ENCODE measurements around the gene PML. TPM values are rescaled to one million over a fixed set of nuclear protein-coding genes. Genes with fewer than 3 reads are reported as not detected.

PML gene
- total and polyA plus RNA-seq, 9 of the 15 experiments (the other 6 are each of a cell fraction or from before 2014, with no cell fraction given): 5.0 to 50.7 (median 10.1) TPM

GRCh38 chr15:73954188-73955145 lies 40.0 kb upstream of the PML start (continued):
- TF ChIP-seq ZNF175 (CRISPR knock-in tag; IDR thresholded peaks at IDR 0.05; ENCODE audit: low read depth) (no peak), USF1 (CRISPR knock-in tag; IDR thresholded peaks at IDR 0.05) (peak; percentile 73), CBFA2T2 (conservative IDR thresholded peaks at IDR 0.05) (peak; percentile 31), USF2 (CRISPR knock-in tag; IDR thresholded peaks at IDR 0.05) (peak; percentile 76), FOXA3 (CRISPR knock-in tag; conservative IDR thresholded peaks at IDR 0.05 in 1 of 2, IDR thresholded peaks at IDR 0.05 in 1 of 2) (no peak), ZC3H4 (CRISPR knock-in tag; IDR thresholded peaks at IDR 0.05; ENCODE audit: borderline replicate concordance) (no peak), TOE1 (IDR thresholded peaks at IDR 0.05; ENCODE audit: borderline replicate concordance) (peak; percentile 43; the same call in 1 of the 2 replicates), TOE1 (CRISPR knock-in tag; IDR thresholded peaks at IDR 0.05; ENCODE audit: borderline replicate concordance, low read depth) (no peak), TFE3 (CRISPR knock-in tag; IDR thresholded peaks at IDR 0.05) (peak; percentile 76)

Measured in K562 (cell line).